Uterus (tissue), 4 donors: ENCODE data around the gene LRPPRC. TPM values are rescaled to one million over a fixed set of nuclear protein-coding genes. Genes with fewer than 3 reads are reported as not detected.

Source experiments
- DNase-seq, 2 donors: peaks; one replicate each; pipeline ENCODE4 v3.0.0-alpha.2; 2019 to 2020
- H3K27ac ChIP-seq, 2 donors: fragments of 200-600 bp; sonication (generic); 1 replicate in 1 of 2; 2 replicates in 1 of 2; pipeline ENCODE4 v1.5.1; 2016 to 2018
- H3K27me3 ChIP-seq, 2 donors: fragments of 200-600 bp; sonication (generic); one replicate each; pipeline ENCODE4 v1.5.1; 2018 to 2019; ENCODE audit warnings: control low read depth in 1 of 2
- H3K36me3 ChIP-seq, 2 donors: fragments of 200-600 bp; sonication (generic); one replicate each; pipeline ENCODE4 v1.5.1; 2019; ENCODE audit warnings: control low read depth in 1 of 2
- H3K4me1 ChIP-seq, 2 donors: fragments of 200-600 bp; sonication (generic); one replicate each; pipeline ENCODE4 v1.5.1; 2018 to 2019; ENCODE audit warnings: control low read depth in 1 of 2
- H3K4me3 ChIP-seq, 2 donors: fragments of 200-600 bp; sonication (generic); 1 replicate in 1 of 2; 2 replicates in 1 of 2; pipeline ENCODE4 v1.5.1; 2018 to 2019; ENCODE audit warnings: mild to moderate bottlenecking in 1 of 2
- H3K9me3 ChIP-seq, 2 donors: fragments of 200-600 bp; sonication (generic); one replicate each; pipeline ENCODE4 v1.5.1; 2019; ENCODE audit warnings: control low read depth in 1 of 2
- CTCF ChIP-seq, 4 experiments: fragments of 200-600 bp in 2 of 4; fragments of 450-650 bp in 2 of 4; sonication (generic) in 2 of 4; IDR thresholded peaks; one replicate each; pipeline ENCODE4 v1.5.1; 2016 to 2019; ENCODE audit warnings: antibody characterized with exemption in 4 of 4, mild to moderate bottlenecking in 2 of 4, moderate library complexity in 1 of 4
- POLR2A ChIP-seq, 2 donors: fragments of 450-650 bp; IDR thresholded peaks; one replicate each; pipeline ENCODE4 v1.6.1; 2016; ENCODE audit warnings: antibody characterized with exemption in 2 of 2, mild to moderate bottlenecking in 1 of 2, moderate library complexity in 1 of 2
- intact Hi-C: fragments of 100-400 bp; cut with DNase I; formaldehyde crosslinking; loops from one replicate; pipeline ENCODE4 v1.15.1; 2023; ENCODE audit warnings: low total_unique reads
- total RNA-seq, 4 donors: library from RNA; depleted of rRNA in 3 of 4; stranded (reverse); fragments of >200 nt in 3 of 4; gene quantifications; one replicate each; pipeline versions ENCODE4 v1.1.0 to v1.2.4, GENCODE V29; 2014 to 2023
- donor health status: DM: yes; HTN: yes; CAD: no.

Gene LRPPRC
- total RNA-seq, 4 donors from 2014 or later, result 39.7 to 99.1 (median 71.6) TPM

GRCh38 chr2:43879261-43879660, 116.5 kb downstream of the LRPPRC start:
- no peaks in the 10 kb centered on the region for H3K9me3 ChIP-seq
- intact Hi-C loops, result no loop called here
- no peak for DNase-seq
- TF ChIP-seq CTCF (IDR thresholded peaks at IDR 0.05) (no peak), POLR2A (IDR thresholded peaks at IDR 0.05) (no peak)
- no peak overlapping the region for H3K27ac ChIP-seq
- no peak overlapping the region for H3K4me3 ChIP-seq
- H3K36me3 ChIP-seq, result no peaks in the 10 kb centered on the region
- no peaks in the 10 kb centered on the region for H3K27me3 ChIP-seq
- no peaks in the 10 kb centered on the region for H3K4me1 ChIP-seq

- Histone ChIP-seq H3K36me3 (no peaks in the 10 kb centered on the region), H3K4me3 (no peak overlapping the region), H3K27me3 (no peaks in the 10 kb centered on the region), H3K4me1 (no peaks in the 10 kb centered on the region), H3K9me3 (no peaks in the 10 kb centered on the region), H3K27ac (no peak overlapping the region)
- peak; percentile 27 to 51 for DNase-seq
- intact Hi-C loops, result no loop called here
- TF ChIP-seq POLR2A (IDR thresholded peaks at IDR 0.05), result no peak
- peak; percentile 45 to 77 (median 65) for TF ChIP-seq CTCF (IDR thresholded peaks at IDR 0.05)
Measured at GRCh38 chr2:43877782-43878464, 117.9 kb downstream of the LRPPRC start.

- no peak for DNase-seq
- intact Hi-C loops, result no loop called here
- H3K27me3 ChIP-seq, result no peaks in the 10 kb centered on the region
- no peak overlapping the region for H3K4me3 ChIP-seq
- no peaks in the 10 kb centered on the region for H3K36me3 ChIP-seq
- no peaks in the 10 kb centered on the region for H3K4me1 ChIP-seq
- no peak for TF ChIP-seq POLR2A (IDR thresholded peaks at IDR 0.05)
- TF ChIP-seq CTCF (IDR thresholded peaks at IDR 0.05), result no peak
- H3K9me3 ChIP-seq, result no peaks in the 10 kb centered on the region
- H3K27ac ChIP-seq, result no peak overlapping the region
Measured at GRCh38 chr2:43874776-43875451, 120.9 kb downstream of the LRPPRC start.

GRCh38 chr2:43872151-43872550, 123.6 kb downstream of the LRPPRC start:
- H3K9me3 ChIP-seq, result no peaks in the 10 kb centered on the region
- no peaks in the 10 kb centered on the region for H3K4me1 ChIP-seq
- no peaks in the 10 kb centered on the region for H3K27me3 ChIP-seq
- DNase-seq, result no peak
- no peak overlapping the region for H3K27ac ChIP-seq
- no peak for TF ChIP-seq POLR2A (IDR thresholded peaks at IDR 0.05)
- TF ChIP-seq CTCF (IDR thresholded peaks at IDR 0.05), result no peak
- H3K36me3 ChIP-seq, result no peaks in the 10 kb centered on the region
- intact Hi-C loops, result no loop called here
- no peak overlapping the region for H3K4me3 ChIP-seq

GRCh38 chr2:43855292-43855691, 140.5 kb downstream of the LRPPRC start:
- intact Hi-C loops, result no loop called here
- Histone ChIP-seq H3K27ac (no peak overlapping the region), H3K4me1 (no peaks in the 10 kb centered on the region), H3K36me3 (no peaks in the 10 kb centered on the region), H3K4me3 (no peak overlapping the region), H3K27me3 (peaks cover 0 to 4% of the 10 kb centered on the region in 2 donors), H3K9me3 (no peaks in the 10 kb centered on the region)
- no peak for DNase-seq
- no peak for TF ChIP-seq CTCF (IDR thresholded peaks at IDR 0.05)
- TF ChIP-seq POLR2A (IDR thresholded peaks at IDR 0.05), result no peak
